C4-2B (cell line): ENCODE results near the gene PINLYP.

ENCODE experiments used
- CTCF ChIP-seq: fragments of 450-650 bp; conservative IDR thresholded peaks from 2 replicates; pipeline ENCODE4 v1.5.1; 2017; ENCODE audit warnings: mild to moderate bottlenecking
- ZFX ChIP-seq: fragments of 450-650 bp; IDR thresholded peaks from 2 replicates; pipeline ENCODE4 v1.6.1; 2017

- TF ChIP-seq CTCF: no peak
- TF ChIP-seq ZFX: no peak
These were observed 16.5 kb downstream of the PINLYP start for GRCh38 chr19:43591904-43592772.
